ENCODE results near the gene SYT9.

GRCh38 chr11:7319501-7319900 is 67.8 kb downstream of the SYT9 start:
- TF ChIP-seq GATA3 (IDR thresholded peaks at IDR 0.05; ENCODE audit: low read depth, low read length) (no peak), GATA2 (IDR thresholded peaks at IDR 0.05; ENCODE audit: low read depth, low read length) (no peak)
